D341Med (cell line): ENCODE measurements around the gene CERS2.

Source experiments
- DNase-seq: peaks from one replicate; pipeline ENCODE4 v3.0.0; 2012; ENCODE audit warnings: low spot score

The CERS2 gene, protein sequence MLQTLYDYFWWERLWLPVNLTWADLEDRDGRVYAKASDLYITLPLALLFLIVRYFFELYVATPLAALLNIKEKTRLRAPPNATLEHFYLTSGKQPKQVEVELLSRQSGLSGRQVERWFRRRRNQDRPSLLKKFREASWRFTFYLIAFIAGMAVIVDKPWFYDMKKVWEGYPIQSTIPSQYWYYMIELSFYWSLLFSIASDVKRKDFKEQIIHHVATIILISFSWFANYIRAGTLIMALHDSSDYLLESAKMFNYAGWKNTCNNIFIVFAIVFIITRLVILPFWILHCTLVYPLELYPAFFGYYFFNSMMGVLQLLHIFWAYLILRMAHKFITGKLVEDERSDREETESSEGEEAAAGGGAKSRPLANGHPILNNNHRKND

DNA sequence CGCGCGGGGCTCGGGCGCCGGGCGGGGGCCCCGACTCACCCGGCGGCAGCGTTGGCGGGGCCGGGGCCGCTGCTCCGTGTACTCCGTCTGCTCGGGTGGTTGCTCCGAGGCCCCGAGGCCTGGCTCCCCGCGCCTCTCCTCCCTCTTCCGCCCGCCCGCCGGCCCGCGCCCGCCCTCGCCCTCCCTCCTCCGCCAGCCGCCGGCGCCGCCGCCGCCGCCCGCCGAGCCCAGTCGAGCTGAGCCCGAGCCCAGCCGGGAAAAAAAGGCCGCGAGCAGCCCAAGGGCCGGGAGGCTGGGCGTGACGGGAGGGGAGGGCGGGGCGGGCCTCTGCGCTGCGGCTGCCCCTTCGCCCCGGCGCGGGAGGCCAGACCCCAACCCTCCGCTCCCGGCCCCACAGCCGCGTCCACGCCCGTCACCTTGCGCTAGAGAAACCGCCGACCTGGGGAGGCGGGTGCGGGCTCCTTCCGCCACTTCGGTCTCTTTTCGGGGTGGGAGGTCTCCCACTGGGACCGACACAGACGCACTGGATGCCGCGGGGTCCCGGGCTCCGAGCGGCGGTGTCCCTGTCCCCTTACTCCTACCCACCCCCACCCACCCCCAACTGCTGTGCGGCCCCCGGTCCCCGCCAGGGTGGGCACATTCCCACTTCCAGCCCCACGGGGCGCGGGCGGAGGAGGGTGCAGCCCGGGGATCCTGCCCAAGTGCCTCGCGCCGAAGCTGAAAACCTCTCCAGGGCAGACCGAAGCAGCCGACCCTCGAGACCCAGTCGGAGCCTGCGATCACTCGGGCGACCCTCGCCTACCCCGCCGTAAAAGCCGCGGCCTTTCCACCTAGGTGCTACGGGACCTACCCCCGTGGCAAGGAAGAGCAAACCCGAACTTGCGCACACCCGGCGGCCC is at the start of gene CERS2:
Gene CERS2, minus strand, starts transcription at position 256 of the 899 bp plus-strand sequence. CDS start 5,745 bp downstream, outside the sequence.
- DNase-seq: peak; percentile 96

DNA sequence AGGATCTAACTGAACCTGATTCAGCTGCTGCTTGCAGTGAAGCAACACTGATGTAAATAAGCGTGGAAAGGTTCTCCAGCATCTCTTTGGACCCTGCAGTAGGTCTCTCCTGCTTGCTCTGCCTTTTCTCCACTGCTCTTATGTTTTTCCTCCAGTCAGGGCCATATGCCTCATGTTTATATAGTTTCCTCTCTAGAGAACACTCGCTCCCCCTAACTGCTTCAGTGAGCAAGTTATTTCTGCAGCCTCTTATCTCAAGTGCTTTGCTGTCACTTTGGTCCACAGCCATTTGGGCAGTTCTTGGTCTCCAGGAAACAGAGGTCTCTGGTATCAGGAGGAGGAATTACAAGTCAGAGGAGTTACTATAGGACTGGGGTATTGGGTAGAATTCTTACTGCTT is 38.9 kb upstream of the CERS2 start:
- no peak for DNase-seq

DNA sequence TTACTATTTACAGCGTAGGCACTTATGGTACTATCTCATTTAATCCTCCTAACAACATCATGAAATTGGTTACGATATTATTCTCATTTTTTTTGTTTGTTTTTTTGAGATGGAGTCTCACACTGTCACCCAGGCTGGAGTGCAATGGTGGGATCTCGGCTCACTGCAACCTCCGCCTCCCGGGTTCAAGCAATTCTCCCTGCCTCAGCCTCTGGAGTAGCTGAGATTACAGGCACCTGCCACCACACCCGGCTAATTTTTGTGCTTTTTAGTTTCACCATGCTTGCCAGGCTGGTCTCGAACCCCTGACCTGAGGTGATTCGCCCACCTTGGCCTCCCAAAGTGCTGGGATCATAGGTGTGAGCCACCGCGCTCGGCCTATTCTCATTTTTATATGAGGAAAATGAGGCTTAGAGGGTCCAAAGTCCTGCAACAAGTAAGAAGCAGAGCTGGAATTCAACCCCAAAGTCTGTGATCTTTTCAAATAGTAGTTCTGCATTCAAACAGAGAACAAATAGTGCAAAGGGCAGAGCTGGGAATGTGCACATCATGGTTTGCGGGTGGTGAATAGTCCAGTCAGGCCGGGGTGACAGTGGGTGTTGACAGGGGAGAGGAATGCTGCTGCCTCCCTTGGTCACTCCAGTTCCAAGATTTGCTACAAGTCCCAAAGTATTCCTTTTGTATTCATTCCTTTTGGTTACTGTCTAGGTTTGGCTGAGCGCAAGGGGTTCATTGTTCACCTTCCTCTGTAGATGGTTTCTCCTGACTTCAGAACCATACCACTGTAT is 38.2 kb upstream of the CERS2 start:
- no peak for DNase-seq

DNA sequence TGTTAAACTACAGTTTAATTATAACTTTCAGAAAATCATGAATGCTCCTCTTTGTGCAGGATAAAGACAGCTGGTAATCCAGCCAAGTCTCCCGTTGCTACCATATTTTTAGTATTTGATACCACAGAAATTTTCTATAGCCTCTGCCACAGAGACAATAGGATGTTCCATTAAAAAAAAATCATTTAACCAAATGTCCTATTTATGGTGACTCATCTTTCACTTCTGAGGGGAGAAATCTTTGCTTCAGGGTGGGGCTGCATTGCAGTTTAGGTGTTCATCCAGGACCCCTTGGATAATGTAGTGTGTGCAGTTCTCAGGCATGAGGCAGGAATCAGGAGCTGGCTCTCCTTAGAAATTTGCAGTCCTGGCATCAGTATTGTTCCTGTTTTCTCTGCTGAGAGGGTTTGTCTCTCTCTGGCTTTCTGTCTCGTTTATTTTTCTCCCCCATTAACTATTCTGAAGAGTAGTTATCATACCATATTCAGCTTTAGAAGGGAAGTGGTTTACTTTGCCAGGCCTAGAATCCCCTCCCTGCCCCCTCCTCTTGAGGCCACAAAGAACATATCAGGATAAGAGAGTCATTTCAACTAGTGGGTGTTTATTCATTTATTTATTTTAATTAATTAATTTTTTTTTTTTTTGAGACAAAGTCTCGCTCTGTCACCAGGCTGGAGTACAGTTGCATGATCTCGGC is 36.7 kb upstream of the CERS2 start:
- DNase-seq: no peak

DNA sequence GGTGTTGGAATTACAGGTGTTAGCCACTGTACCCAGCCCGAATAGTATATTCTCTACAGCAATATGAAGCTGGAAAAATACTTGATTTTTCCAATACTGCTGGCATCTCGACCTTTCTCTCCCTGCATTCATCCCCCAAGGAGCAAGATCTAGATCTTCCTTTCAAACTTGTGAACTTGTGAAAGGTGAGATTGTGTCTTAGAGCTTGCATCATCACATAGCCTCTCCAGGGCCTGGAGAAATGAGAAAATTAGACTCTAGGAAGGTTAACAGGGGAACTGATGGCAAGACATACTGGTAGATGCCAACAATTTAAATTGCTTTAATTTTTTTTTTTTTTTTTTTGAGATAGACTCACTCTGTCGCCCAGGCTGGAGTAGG is 35.7 kb upstream of the CERS2 start:
- no peak for DNase-seq

DNA sequence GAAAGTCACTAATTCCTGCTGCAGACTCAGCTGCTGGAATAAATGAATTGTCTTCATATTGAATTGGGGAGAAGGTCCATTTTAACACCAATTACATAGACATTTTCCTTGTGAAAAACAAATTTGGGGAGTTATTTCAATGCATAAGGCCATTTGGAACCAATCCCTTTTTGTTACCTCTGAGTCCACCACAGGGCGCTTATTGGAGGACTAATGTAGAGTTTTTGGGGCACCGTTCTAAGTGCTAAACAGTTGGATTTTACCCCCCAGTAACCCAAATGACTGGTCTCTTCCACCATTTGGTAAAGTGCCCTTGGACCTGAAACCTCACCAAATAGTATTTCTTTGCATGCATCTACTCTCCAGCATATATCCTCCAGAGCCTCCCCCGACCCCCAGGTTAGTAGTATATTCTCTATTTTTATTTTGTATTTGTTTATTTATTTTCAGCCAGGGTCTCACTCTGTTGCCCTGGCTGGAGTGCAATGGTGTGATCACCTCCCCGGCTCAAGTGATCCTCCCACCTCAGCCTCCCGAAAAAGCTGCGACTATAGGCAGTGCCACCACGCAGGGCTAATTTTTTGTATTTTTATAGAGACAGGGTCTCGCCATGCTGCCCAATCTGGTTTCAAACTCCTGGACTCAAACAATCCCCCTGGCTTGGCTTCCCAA is 35.2 kb upstream of the CERS2 start:
- no peak for DNase-seq

DNA sequence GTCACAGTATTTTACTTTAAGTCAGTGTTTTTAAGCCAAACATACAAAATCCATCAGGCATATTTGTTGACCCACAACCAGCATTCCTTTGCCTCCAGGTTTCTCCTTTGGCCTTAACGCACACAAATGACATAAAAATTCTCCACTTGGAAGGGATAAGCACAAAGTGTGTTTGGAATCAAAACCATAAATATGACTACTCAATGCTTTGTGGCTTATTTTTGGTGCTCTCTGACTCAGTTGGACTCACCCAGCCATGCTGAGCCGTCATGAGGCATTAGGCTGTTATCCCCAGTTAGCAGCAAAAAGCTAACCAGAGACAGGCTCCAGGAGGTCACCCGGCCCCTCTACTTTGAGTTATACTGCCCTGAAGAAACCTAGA is 34.6 kb upstream of the CERS2 start:
- DNase-seq: no peak

DNA sequence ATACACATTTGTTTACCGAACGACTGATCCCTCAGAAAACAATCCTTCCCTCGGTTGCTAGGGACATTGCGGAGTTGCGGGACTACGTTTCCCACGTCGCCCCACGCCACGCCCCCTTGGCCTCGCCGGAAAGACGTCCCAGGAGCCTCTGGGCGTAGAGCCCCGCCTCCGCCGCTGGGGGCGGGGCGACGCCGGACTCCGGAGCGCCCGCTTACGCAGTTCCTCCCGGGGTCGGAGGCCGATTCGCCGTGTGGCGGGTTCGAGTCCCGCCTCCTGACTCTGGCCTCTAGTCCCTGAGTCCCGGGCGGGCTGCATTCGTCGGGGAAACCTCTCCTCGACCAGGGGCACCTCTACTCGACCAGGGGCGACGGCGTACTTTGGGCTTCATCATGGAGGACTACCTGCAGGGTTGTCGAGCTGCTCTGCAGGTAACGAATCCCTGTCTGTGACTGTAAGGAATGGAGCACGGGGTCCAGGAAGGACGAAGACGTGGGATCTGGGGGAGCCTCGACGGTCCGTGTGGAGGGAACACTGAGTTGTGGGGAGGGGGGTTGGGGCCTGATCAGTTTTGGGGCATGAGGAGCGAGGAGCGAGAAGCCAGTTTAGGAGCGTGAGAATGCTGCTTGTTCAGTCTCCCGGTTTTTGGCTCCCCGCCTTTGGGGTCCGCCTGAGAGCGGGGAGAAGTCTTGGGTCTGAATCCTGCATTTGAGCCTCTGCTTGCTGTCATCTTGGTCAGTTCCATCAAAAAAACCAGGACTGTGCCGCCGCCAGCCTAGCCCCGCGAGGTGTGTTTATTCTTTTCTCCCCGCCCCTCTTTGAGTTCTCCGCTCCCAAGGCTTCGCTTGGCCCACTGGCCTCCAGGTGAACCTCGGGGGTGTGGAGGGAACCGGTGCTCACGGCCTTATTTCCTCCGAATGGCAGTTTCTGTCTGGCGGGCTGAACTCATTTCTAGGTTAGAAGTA is 33.9 kb upstream of the CERS2 start, which contains the start of gene PRUNE1:
Gene PRUNE1, plus strand, starts transcription at position 206 of the 962 bp plus-strand sequence. Its CDS starts 184 bp downstream, at position 390.
- peak; percentile 100 for DNase-seq

DNA sequence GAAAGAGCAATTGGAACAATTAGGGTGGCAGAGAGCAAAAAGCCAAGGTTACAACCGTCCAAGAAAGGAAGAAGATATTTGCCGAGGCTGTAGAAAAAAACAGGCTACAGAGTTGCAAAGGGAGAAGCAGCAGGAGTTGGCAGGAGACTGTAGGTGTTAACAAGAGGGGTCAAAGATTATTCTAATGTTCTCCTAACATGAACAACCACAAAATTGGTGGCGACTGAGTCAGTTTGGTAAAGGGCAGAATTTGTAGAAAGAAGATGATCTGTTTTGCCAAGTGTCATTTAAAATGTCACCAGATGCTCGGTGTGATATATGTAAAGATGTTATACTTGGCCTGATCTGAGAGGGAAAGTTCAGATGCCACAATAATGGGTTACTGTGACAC is 33.2 kb upstream of the CERS2 start:
- no peak for DNase-seq

DNA sequence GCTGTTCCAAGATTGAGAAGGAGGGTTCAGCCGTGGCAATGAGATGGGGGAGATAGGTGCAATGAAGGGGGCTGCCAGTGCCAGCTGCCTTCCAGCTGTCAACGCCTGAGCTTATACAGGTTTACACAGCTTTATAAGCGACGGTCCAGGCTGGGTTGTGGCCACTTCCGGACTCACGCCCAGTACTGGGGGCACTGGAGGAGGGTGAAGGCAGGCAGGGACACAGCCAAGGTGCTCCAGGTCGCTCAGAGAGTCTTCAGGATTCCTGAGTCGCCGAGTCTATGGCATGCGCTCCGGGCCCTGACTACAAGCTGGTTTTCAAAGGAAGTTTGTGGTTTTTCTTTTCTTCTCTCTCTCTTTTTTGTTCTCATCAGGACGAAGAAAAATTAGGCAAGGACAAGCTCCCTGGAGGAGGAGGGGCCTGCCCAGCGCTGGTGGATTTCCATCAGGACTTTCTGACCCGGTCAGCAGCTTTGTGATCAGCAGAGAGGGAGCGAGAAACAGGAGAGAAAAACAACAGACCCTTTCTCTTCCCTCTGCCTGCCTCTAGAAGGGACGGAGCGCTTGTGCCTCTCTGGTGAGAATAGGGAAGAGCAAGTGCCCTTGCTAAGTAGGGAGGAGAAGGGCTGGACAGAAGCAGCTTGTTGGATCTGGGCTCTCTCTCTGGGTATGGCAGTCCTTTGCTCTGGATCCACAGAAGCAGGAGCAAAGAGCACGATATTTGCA is 31.9 kb upstream of the CERS2 start, which contains the start of gene MINDY1:
Gene MINDY1, minus strand, starts transcription at position 576 of the 726 bp plus-strand sequence. CDS start 4,285 bp downstream, outside the sequence.
- DNase-seq: peak; percentile 84

DNA sequence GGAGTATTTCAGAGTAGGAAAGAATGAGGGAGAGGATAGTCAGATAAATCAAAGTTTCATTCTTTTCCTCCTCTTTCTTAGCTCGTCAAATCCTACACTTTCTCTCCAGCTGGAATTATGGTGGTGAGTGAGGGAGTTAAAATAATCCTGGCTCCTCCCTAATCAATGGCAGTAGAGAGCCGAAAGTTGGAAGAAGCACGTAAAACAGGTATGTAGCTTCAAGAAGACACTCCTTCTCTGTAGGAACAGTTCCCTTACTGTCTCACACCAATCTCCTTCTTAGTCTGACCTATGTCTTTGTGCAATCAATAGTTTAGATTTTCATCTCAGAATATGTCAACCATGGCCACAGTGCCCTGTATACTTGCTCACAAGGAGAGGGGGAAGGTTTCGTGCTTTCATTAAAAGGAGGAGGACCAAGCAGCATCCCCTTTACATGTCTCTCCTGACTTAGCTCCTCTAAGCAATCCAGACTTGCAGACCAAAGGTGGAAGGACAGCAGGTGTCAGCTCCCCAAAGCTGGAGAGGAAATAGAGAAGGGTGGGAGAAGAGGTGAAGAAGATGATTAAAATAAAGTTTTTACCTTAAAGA is 31.2 kb upstream of the CERS2 start:
- no peak for DNase-seq

DNA sequence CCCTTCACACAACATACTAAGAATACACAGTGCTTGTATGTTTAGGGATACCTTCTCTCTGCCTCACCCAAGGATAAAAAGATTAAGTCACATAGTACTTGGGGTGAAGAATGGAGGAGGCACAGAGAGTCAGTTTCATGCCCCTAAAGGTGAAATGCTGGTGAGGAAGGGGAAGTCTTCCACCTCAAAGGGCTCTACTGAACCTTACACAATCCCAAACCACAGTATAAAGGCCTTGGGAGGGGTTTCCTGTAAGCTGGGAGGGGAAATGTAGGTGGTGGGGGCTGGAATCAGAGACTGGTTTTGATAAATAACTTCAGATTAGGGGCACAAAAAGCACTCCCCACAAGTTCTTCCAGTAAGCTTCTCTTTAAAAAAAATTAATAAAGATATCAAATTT is 28.5 kb upstream of the CERS2 start:
- no peak for DNase-seq

DNA sequence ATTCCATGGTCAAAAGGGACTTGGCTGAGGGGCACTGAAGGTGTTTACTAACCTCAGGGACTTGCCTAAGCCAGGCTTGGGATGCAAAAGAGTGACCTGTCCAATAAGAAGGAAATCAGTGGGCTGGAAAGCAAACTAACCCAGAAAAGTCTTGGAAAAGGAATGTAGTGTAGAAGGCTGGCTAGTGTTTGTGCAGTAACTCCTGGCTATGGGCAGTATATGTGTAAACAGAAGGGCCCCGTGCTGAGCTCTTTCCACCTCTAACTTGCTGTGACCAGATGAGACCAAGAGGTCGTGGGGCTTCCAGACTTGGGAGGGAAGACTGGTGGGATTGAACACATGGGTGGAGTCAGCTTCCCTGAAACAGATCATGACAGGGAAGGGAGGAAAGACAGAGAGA is 28.0 kb upstream of the CERS2 start:
- DNase-seq: no peak

DNA sequence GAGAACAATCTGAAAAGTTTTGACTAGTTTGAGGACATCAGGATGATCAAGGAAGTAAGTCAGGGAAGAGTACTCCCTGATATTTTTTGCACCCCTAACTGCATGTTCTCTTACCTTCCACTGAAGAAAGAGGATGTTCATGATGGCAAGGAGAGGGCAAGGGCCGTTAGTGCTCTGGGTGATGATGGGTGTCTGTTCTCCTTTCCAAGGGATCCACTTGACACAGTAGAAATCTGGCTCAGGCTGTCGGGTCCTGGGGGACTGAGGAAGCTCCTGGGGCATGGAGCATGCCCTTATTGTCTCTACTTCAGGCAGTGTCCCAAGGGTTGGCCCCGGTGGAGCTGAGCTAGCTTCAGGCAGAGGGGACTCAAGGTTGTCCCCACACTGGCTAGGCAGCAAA is 27.4 kb upstream of the CERS2 start:
- no peak for DNase-seq

DNA sequence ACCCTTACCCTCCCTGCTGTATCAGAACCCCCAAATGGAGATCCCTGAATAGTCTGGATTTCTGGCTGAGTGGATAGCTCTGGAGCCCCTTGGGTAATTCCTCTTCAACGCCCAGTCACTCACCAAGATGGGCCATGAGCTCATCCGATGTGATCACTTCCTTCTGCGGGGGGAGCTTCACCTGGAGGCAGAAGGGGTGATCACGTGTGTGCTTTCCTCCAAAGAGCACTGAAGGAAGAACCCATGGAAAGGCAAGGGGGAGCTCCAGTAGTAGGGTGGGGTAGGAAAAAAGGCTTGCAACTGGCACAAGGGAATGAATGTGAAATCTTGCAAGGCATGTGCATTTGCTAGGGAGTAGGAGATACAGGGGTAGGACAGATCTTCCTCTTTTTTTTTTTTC is 27.0 kb upstream of the CERS2 start:
- no peak for DNase-seq

DNA sequence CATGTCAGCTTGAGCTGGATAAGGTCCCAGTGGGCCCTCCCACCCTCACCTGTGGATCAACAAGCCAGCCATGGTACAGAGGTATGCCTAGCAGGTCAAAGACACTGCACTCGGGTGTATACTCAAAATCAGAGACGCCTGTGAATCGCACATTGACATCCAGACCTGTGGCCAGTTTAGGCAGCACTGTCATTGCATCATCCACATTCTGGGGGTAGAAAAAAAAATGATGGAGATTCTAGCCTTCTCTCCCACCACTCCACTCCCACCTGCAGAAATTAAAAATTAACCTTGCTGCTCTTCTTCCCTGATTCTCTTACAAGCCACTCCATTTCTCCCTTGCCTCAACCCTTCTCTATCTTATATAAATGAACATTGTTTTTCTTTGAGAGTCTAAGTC is 25.8 kb upstream of the CERS2 start:
- DNase-seq: no peak

DNA sequence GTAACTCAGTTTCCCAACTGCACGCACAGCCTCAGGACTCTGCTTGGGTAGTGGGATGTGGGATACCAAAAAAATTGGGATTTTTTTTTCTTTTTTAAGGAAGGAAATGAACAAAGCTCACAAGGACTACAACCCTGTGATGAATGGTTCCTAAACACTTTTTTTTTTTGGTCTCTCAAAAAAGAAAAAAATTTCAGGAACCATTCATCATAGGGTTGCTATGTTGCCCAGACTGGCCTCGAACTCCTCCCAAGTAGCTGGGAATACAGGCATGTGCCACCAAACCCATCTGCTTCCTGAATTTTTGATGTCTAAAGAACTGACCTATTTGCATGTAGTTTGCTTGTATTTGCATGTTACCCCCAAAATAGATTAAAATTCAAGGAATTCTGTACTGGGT is 25.3 kb upstream of the CERS2 start:
- DNase-seq: no peak

DNA sequence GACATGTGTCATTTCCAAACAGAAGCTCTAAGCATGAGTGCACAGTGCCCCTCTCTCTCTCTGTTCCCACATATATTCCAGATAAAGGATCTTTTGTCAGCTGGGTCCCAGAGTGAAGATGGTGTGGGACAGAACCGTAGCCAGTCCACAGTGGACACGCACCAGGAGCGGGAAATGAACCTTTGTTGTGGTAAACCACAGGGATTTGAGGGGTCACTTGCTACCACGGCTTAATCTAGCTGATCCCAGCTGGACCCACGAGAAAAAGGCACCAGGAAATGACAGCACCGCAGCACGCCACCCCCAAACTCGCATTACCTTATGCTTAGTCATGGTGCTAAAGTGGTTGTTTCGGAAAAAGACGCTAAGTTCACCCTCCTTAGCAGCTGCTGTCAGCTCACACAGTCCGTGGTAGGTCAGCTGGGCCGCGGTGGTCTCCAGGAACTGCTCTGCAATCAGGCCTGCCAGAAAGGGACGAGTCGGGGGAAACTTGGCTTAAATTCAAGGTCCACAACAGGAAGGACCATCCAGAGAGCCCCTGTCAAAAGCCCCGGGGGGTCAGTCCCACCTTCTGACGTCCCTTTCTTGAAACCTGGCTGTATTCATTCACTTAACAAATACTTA is 24.5 kb upstream of the CERS2 start:
- no peak for DNase-seq
